Measurements from ENCODE around the gene PRRT2.

The PRRT2 gene

GRCh38 chr16:29835926-29836325, 23.9 kb downstream of the PRRT2 start:
- no peak for DNase-seq (ENCODE audit: low spot score)

- DNase-seq (ENCODE audit: low spot score) = no peak
Measured at GRCh38 chr16:29836623-29837022, 24.6 kb downstream of the PRRT2 start.

GRCh38 chr16:29837841-29838240, 25.8 kb downstream of the PRRT2 start:
- DNase-seq (ENCODE audit: low spot score) = no peak

GRCh38 chr16:29839822-29840221, 27.8 kb downstream of the PRRT2 start:
- DNase-seq (ENCODE audit: low spot score) = no peak

- no peak for DNase-seq (ENCODE audit: low spot score)
Measured at GRCh38 chr16:29840240-29840639, 28.2 kb downstream of the PRRT2 start.

- DNase-seq (ENCODE audit: low spot score) = no peak
Measured at GRCh38 chr16:29841631-29842030, 29.6 kb downstream of the PRRT2 start.

- no peak for DNase-seq (ENCODE audit: low spot score)
Measured at GRCh38 chr16:29842732-29843346, 30.8 kb downstream of the PRRT2 start.

GRCh38 chr16:29843931-29844330, 31.9 kb downstream of the PRRT2 start:
- no peak for DNase-seq (ENCODE audit: low spot score)

GRCh38 chr16:29844575-29845331, 32.8 kb downstream of the PRRT2 start:
- DNase-seq (ENCODE audit: low spot score) = no peak

GRCh38 chr16:29845656-29846055, 33.7 kb downstream of the PRRT2 start:
- no peak for DNase-seq (ENCODE audit: low spot score)

GRCh38 chr16:29848420-29849297, 36.7 kb downstream of the PRRT2 start:
- DNase-seq (ENCODE audit: low spot score) = peak; percentile 79

GRCh38 chr16:29849505-29849904, 37.5 kb downstream of the PRRT2 start:
- DNase-seq (ENCODE audit: low spot score) = no peak

GRCh38 chr16:29850998-29851397, 39.0 kb downstream of the PRRT2 start:
- no peak for DNase-seq (ENCODE audit: low spot score)

GRCh38 chr16:29852654-29853053, 40.7 kb downstream of the PRRT2 start:
- DNase-seq (ENCODE audit: low spot score) = peak; percentile 58

- DNase-seq (ENCODE audit: low spot score) = no peak
Measured at GRCh38 chr16:29854520-29855100, 42.6 kb downstream of the PRRT2 start.

- peak; percentile 67 for DNase-seq (ENCODE audit: low spot score)
Measured at GRCh38 chr16:29857133-29857760, 45.3 kb downstream of the PRRT2 start.

GRCh38 chr16:29858149-29858849, 46.3 kb downstream of the PRRT2 start:
- no peak for DNase-seq (ENCODE audit: low spot score)

- DNase-seq (ENCODE audit: low spot score) = no peak
Measured at GRCh38 chr16:29858974-29859373, 47.0 kb downstream of the PRRT2 start.

- DNase-seq (ENCODE audit: low spot score) = no peak
Measured at GRCh38 chr16:29860218-29860617, 48.2 kb downstream of the PRRT2 start.

- peak; percentile 32 for DNase-seq (ENCODE audit: low spot score)
Measured at GRCh38 chr16:29862383-29862883, 50.4 kb downstream of the PRRT2 start.

Measured in AG20443 (cell line).